HL-60 (cell line): ENCODE measurements around the gene ACAT1.

ENCODE experiments used
- SPI1 ChIP-seq: IDR thresholded peaks from 2 replicates; pipeline ENCODE4 v1.6.1; 2012; ENCODE audit warnings: low read depth, mild to moderate bottlenecking, borderline replicate concordance
- TF ChIP-seq, protein P1 (sequence below): IDR thresholded peaks from one replicate; pipeline ENCODE4 v1.5.1; 2011; ENCODE audit warnings: low read length, control low read depth, inconsistent platforms; ENCODE audit not compliant: insufficient read depth
- TF ChIP-seq, protein P2 (sequence below): IDR thresholded peaks from 2 replicates; pipeline ENCODE4 v1.6.1; 2012; ENCODE audit warnings: low read depth; ENCODE audit not compliant: insufficient replicate concordance

DNA sequence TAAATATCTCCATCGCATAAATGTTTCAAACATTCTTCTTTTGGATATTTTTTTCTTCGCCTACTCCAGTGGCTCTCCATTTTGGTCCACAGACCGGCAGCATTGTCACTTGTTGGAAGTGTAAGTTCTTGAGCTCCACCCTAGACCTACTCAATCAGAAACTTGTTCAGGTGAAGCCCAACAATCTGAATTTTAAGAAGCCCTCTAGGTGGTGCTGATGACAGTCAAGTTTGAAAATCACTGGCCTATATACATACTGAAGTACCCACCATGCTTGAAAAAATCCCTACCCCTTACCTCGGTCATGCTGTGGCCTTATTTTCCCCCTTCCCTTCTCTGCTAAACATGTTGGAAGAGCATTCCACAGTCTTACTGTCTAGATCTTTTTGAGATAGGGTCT lies 10.2 kb upstream of the ACAT1 start:
- TF ChIP-seq, protein P1, sequence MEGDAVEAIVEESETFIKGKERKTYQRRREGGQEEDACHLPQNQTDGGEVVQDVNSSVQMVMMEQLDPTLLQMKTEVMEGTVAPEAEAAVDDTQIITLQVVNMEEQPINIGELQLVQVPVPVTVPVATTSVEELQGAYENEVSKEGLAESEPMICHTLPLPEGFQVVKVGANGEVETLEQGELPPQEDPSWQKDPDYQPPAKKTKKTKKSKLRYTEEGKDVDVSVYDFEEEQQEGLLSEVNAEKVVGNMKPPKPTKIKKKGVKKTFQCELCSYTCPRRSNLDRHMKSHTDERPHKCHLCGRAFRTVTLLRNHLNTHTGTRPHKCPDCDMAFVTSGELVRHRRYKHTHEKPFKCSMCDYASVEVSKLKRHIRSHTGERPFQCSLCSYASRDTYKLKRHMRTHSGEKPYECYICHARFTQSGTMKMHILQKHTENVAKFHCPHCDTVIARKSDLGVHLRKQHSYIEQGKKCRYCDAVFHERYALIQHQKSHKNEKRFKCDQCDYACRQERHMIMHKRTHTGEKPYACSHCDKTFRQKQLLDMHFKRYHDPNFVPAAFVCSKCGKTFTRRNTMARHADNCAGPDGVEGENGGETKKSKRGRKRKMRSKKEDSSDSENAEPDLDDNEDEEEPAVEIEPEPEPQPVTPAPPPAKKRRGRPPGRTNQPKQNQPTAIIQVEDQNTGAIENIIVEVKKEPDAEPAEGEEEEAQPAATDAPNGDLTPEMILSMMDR = no peak
- TF ChIP-seq SPI1 = no peak
- TF ChIP-seq, protein P2, sequence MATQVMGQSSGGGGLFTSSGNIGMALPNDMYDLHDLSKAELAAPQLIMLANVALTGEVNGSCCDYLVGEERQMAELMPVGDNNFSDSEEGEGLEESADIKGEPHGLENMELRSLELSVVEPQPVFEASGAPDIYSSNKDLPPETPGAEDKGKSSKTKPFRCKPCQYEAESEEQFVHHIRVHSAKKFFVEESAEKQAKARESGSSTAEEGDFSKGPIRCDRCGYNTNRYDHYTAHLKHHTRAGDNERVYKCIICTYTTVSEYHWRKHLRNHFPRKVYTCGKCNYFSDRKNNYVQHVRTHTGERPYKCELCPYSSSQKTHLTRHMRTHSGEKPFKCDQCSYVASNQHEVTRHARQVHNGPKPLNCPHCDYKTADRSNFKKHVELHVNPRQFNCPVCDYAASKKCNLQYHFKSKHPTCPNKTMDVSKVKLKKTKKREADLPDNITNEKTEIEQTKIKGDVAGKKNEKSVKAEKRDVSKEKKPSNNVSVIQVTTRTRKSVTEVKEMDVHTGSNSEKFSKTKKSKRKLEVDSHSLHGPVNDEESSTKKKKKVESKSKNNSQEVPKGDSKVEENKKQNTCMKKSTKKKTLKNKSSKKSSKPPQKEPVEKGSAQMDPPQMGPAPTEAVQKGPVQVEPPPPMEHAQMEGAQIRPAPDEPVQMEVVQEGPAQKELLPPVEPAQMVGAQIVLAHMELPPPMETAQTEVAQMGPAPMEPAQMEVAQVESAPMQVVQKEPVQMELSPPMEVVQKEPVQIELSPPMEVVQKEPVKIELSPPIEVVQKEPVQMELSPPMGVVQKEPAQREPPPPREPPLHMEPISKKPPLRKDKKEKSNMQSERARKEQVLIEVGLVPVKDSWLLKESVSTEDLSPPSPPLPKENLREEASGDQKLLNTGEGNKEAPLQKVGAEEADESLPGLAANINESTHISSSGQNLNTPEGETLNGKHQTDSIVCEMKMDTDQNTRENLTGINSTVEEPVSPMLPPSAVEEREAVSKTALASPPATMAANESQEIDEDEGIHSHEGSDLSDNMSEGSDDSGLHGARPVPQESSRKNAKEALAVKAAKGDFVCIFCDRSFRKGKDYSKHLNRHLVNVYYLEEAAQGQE = no peak
